Stimulated activated CD4-positive, alpha-beta T cell treated with anti-CD3 and anti-CD28 coated beads, TNF-alpha, amount 100 ng/mL, for 1 hour (primary cell): ENCODE results near the gene SYTL3.

Source experiments
- DNase-seq, 3 donors: peaks; one replicate each; pipeline ENCODE4 v3.0.0-alpha.2; 2020; ENCODE audit warnings: low read depth in 3 of 3, low spot score in 1 of 3

Gene SYTL3

GRCh38 chr6:158812611-158813010, 162.8 kb downstream of the SYTL3 start:
- DNase-seq = no peak

DNA sequence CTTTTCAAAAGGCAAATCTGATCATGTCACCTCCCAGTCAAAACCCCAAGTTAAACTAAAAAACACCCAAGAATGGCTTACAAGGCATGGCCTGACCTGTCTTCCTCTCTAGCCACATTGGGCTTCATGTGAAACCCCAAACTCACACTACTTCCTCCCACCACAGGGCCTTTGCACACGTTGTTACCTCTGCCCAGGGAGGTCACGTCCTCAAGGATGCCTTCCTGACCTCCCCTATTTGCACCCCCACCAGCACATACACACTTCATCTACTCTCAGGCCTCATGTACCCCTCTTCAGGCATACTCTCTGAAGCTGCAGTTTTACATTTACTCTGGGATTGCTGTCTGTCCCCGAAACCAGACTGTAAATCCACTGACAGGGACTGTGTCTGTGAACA, 163.2 kb downstream of the SYTL3 start:
- no peak for DNase-seq
